Measurements from ENCODE around the gene SAMD11.

Gene SAMD11

GRCh38 chr1:947958-948357 is 24.2 kb downstream of the SAMD11 start:
- Histone ChIP-seq H3K27me3 (replicated peaks; ENCODE audit: insufficient read depth, low read length) (peaks cover 4% of the 10 kb centered on the region), H3K4me3 (ENCODE audit: low read length) (no peak overlapping the region), H3K36me3 (replicated peaks; ENCODE audit: insufficient read depth, low read length) (peaks cover 3% of the 10 kb centered on the region; the same call in 1 of the 2 replicates), H2AFZ (ENCODE audit: low read length) (no peak overlapping the region), H3K9me3 (replicated peaks; ENCODE audit: insufficient read depth, low read length) (no peaks in the 10 kb centered on the region), H3K27ac (ENCODE audit: low read length) (no peak overlapping the region), H3F3A (ENCODE audit: insufficient read depth, low read length) (peaks cover 16% of the 10 kb centered on the region), H4K20me1 (ENCODE audit: insufficient read depth, low read length) (no peaks in the 10 kb centered on the region), H3K79me2 (ENCODE audit: low read length) (no peaks in the 10 kb centered on the region), H3K4me1 (ENCODE audit: low read length) (peaks cover 23% of the 10 kb centered on the region), H3K9ac (ENCODE audit: low read length) (no peak overlapping the region), H3K4me2 (ENCODE audit: low read depth, low read length) (no peak overlapping the region), H3K9me2 (replicated peaks; ENCODE audit: insufficient read depth, low read length) (no peaks in the 10 kb centered on the region)
- no peak for DNase-seq
- TF ChIP-seq CTCF (IDR thresholded peaks at IDR 0.05; ENCODE audit: low read length), result no peak
- TF ChIP-seq EZH2phosphoT487 (IDR thresholded peaks at IDR 0.05; ENCODE audit: low read length), result no peak
- no peak for TF ChIP-seq EZH2 (optimal IDR thresholded peaks at IDR 0.05; ENCODE audit: low read depth, low read length)

GRCh38 chr1:950268-950667 is 26.5 kb downstream of the SAMD11 start:
- Histone ChIP-seq H3K9ac (ENCODE audit: low read length) (no peak overlapping the region), H3F3A (ENCODE audit: insufficient read depth, low read length) (no peaks in the 10 kb centered on the region), H3K4me2 (ENCODE audit: low read depth, low read length) (no peak overlapping the region), H3K27ac (ENCODE audit: low read length) (no peak overlapping the region), H3K36me3 (replicated peaks; ENCODE audit: insufficient read depth, low read length) (peaks cover 7% of the 10 kb centered on the region), H3K9me2 (replicated peaks; ENCODE audit: insufficient read depth, low read length) (no peaks in the 10 kb centered on the region), H3K4me3 (ENCODE audit: low read length) (no peak overlapping the region), H3K9me3 (replicated peaks; ENCODE audit: insufficient read depth, low read length) (no peaks in the 10 kb centered on the region), H3K4me1 (ENCODE audit: low read length) (peaks cover 6% of the 10 kb centered on the region), H4K20me1 (ENCODE audit: insufficient read depth, low read length) (no peaks in the 10 kb centered on the region), H2AFZ (ENCODE audit: low read length) (no peak overlapping the region), H3K27me3 (replicated peaks; ENCODE audit: insufficient read depth, low read length) (no peaks in the 10 kb centered on the region), H3K79me2 (ENCODE audit: low read length) (peaks cover 6% of the 10 kb centered on the region)
- TF ChIP-seq EZH2 (optimal IDR thresholded peaks at IDR 0.05; ENCODE audit: low read depth, low read length) (no peak), EZH2phosphoT487 (IDR thresholded peaks at IDR 0.05; ENCODE audit: low read length) (no peak), CTCF (IDR thresholded peaks at IDR 0.05; ENCODE audit: low read length) (no peak)
- no peak for DNase-seq

GRCh38 chr1:950881-951280 is 27.2 kb downstream of the SAMD11 start:
- TF ChIP-seq EZH2 (optimal IDR thresholded peaks at IDR 0.05; ENCODE audit: low read depth, low read length) (no peak), CTCF (IDR thresholded peaks at IDR 0.05; ENCODE audit: low read length) (no peak), EZH2phosphoT487 (IDR thresholded peaks at IDR 0.05; ENCODE audit: low read length) (no peak)
- peaks cover 9% of the 10 kb centered on the region for H3K79me2 ChIP-seq (ENCODE audit: low read length)
- 0 out of 2 replicates have a peak, but pooled peaks cover under 1% of the 10 kb centered on the region for H3K4me1 ChIP-seq (ENCODE audit: low read length)
- no peak overlapping the region for H3K9ac ChIP-seq (ENCODE audit: low read length)
- peaks cover 7% of the 10 kb centered on the region for H3K36me3 ChIP-seq (replicated peaks; ENCODE audit: insufficient read depth, low read length)
- no peaks in the 10 kb centered on the region for H3K27me3 ChIP-seq (replicated peaks; ENCODE audit: insufficient read depth, low read length)
- H4K20me1 ChIP-seq (ENCODE audit: insufficient read depth, low read length), result no peaks in the 10 kb centered on the region
- DNase-seq, result no peak
- no peak overlapping the region for H3K27ac ChIP-seq (ENCODE audit: low read length)
- H3K4me3 ChIP-seq (ENCODE audit: low read length), result no peak overlapping the region
- H2AFZ ChIP-seq (ENCODE audit: low read length), result no peak overlapping the region
- H3K4me2 ChIP-seq (ENCODE audit: low read depth, low read length), result no peak overlapping the region
- H3K9me3 ChIP-seq (replicated peaks; ENCODE audit: insufficient read depth, low read length), result no peaks in the 10 kb centered on the region
- H3F3A ChIP-seq (ENCODE audit: insufficient read depth, low read length), result no peaks in the 10 kb centered on the region
- no peaks in the 10 kb centered on the region for H3K9me2 ChIP-seq (replicated peaks; ENCODE audit: insufficient read depth, low read length)
